HepG2 (cell line): ENCODE results near the gene NDE1. TPM values are rescaled to one million over a fixed set of nuclear protein-coding genes. Genes with fewer than 3 reads are reported as not detected.

Experiments used
- ATAC-seq: fragments of 200-7000 bp; cut with Tn5 transposase; 3 replicates; pipeline ENCODE4 v1.9.1; 2020; ENCODE audit warnings: mild to moderate bottlenecking, moderate library complexity
- BruUV-seq: library from RNA; stranded (reverse); fragments of 400-500 nt; replicated peaks from 2 replicates; lab custom pipeline; 2021; lab: Mats Ljungman, UMichigan
- CTCF ChIA-PET: fragments of 300-600 bp; formaldehyde crosslinking; extraction: SDS; loops from one replicate; lab custom pipeline; 2021; ENCODE audit warnings: low total read pairs, inconsistent platforms, low intra/inter-chr PET ratio; lab: Yijun Ruan, JAX
- POLR2A ChIA-PET: fragments of 350-600 bp; sonication (Branson Sonifier 250); formaldehyde crosslinking; loops from one replicate; lab custom pipeline; 2020; ENCODE audit warnings: antibody characterized with exemption, inconsistent platforms; lab: Yijun Ruan, JAX
- DNase-seq: peaks from one replicate; pipeline ENCODE4 v3.0.0-alpha.2; 2015; ENCODE audit warnings: low spot score
- FAIRE-seq: peaks from 3 replicates; lab custom pipeline; 2011; peaks lifted over from hg19 to GRCh38; lab: Jason Lieb, UNC
- H2AFZ ChIP-seq: one replicate; pipeline ENCODE4 v1.6.1; 2011; ENCODE audit warnings: low read length, inconsistent platforms
- H3K27ac ChIP-seq: fragments of 300-600 bp; 3 replicates; pipeline ENCODE4 v1.8.0; 2011; ENCODE audit warnings: mixed run types, mild to moderate bottlenecking, mixed read lengths, low read length, inconsistent platforms; ENCODE audit not compliant: insufficient read depth; ENCODE audit errors: extremely low read length
- H3K27me3 ChIP-seq, 2 experiments: fragments of 200-600 bp in 1 of 2; 2 replicates in 1 of 2; 3 replicates in 1 of 2; pipeline versions ENCODE4 v1.6.0 to v1.8.0; 2011; ENCODE audit warnings: low read length in 2 of 2, mild to moderate bottlenecking in 2 of 2, moderate library complexity in 2 of 2, inconsistent platforms in 1 of 2; ENCODE audit not compliant: insufficient read depth in 2 of 2, control insufficient read depth in 1 of 2
- H3K36me3 ChIP-seq, 2 experiments: fragments of 200-600 bp in 1 of 2; replicated peaks in 1 of 2; 2 replicates in 1 of 2; 3 replicates in 1 of 2; pipeline versions ENCODE4 v1.5.1 to v1.8.0; 2011; ENCODE audit warnings: low read length in 2 of 2, inconsistent platforms in 1 of 2; ENCODE audit not compliant: insufficient read depth in 2 of 2, control insufficient read depth in 1 of 2
- H3K4me1 ChIP-seq: 2 replicates; pipeline ENCODE4 v1.5.1; 2012; ENCODE audit warnings: low read length, inconsistent platforms; ENCODE audit not compliant: insufficient read depth
- H3K4me2 ChIP-seq: 2 replicates; pipeline ENCODE4 v1.6.0; 2011; ENCODE audit warnings: low read depth, low read length, inconsistent platforms
- H3K4me3 ChIP-seq, 3 experiments: fragments of 200-600 bp in 1 of 3; sonication (generic), shearing (Covaris generic) in 1 of 3; replicated peaks in 1 of 3; 2 replicates each; pipeline ENCODE4 v1.5.1; 2011 to 2016; ENCODE audit warnings: low read length in 3 of 3, inconsistent platforms in 2 of 3, low read depth in 2 of 3, mild to moderate bottlenecking in 2 of 3, control low read depth in 1 of 3, mixed read lengths in 1 of 3; ENCODE audit not compliant: insufficient read depth in 1 of 3
- H3K79me2 ChIP-seq: one replicate; pipeline ENCODE4 v1.6.1; 2011; ENCODE audit warnings: low read length, inconsistent platforms; ENCODE audit not compliant: insufficient read depth
- H3K9ac ChIP-seq: 2 replicates; pipeline ENCODE4 v1.6.0; 2011; ENCODE audit warnings: mild to moderate bottlenecking, low read depth, low read length, inconsistent platforms; ENCODE audit not compliant: insufficient read depth
- H3K9me3 ChIP-seq: 2 replicates; pipeline ENCODE4 v1.5.1; 2012; ENCODE audit warnings: mild to moderate bottlenecking, low read length
- H4K20me1 ChIP-seq: 2 replicates; pipeline ENCODE4 v1.6.0; 2011; ENCODE audit warnings: inconsistent platforms, mild to moderate bottlenecking, low read length, moderate library complexity; ENCODE audit not compliant: insufficient read depth
- ATAD3A ChIP-seq: sonication (generic); formaldehyde crosslinking; IDR thresholded peaks from 2 replicates; pipeline ENCODE4 v1.4.0; 2020; ENCODE audit warnings: missing genetic modification reagents
- ATF3 ChIP-seq: sonication (generic); formaldehyde crosslinking; IDR thresholded peaks from 2 replicates; pipeline ENCODE4 v1.4.0; 2020; ENCODE audit warnings: missing genetic modification reagents
- ATF7 ChIP-seq, 2 experiments: fragments of 450-650 bp in 1 of 2; sonication (generic) in 1 of 2; formaldehyde crosslinking in 1 of 2; IDR thresholded peaks; 2 replicates each; pipeline versions ENCODE4 v1.4.0 to v1.6.1; 2016 to 2020; ENCODE audit warnings: antibody characterized with exemption in 1 of 2, mild to moderate bottlenecking in 1 of 2, missing genetic modification reagents in 1 of 2
- CEBPB ChIP-seq: IDR thresholded peaks from 2 replicates; pipeline ENCODE4 v1.6.1; 2011; ENCODE audit warnings: low read depth, low read length, improper control_type of control experiment, borderline replicate concordance
- CEBPG ChIP-seq: IDR thresholded peaks from 2 replicates; pipeline ENCODE4 v1.6.1; 2016
- HNF1B ChIP-seq: sonication (generic); formaldehyde crosslinking; IDR thresholded peaks from 2 replicates; pipeline ENCODE4 v1.5.1; 2020; ENCODE audit warnings: mild to moderate bottlenecking, moderate library complexity, missing genetic modification reagents
- NFIB ChIP-seq: sonication (generic); formaldehyde crosslinking; IDR thresholded peaks from 2 replicates; pipeline ENCODE4 v1.9.0; 2021; ENCODE audit warnings: missing genetic modification reagents, mild to moderate bottlenecking, borderline replicate concordance
- ZNF121 ChIP-seq: sonication (generic); formaldehyde crosslinking; IDR thresholded peaks from 2 replicates; pipeline ENCODE4 v1.5.0; 2020; ENCODE audit warnings: mild to moderate bottlenecking, missing genetic modification reagents
- WGBS: methylation state at CpG from one replicate; pipeline ENCODE4 v1.1.6; 2017; ENCODE audit warnings: low lambda C conversion rate; 5-methylcytosine and 5-hydroxymethylcytosine counted together
- in situ Hi-C: cut with HindIII; loops from 2 replicates; pipeline ENCODE4 v1.10.0; 2017; ENCODE audit warnings: low pct_unique_long_range_greater_than_20kb; ENCODE audit not compliant: extremely low pct_ligation_motif_present
- intact Hi-C: fragments of 100-400 bp; cut with micrococcal nuclease; formaldehyde crosslinking; loops from one replicate; pipeline ENCODE4 v1.10.0; 2022; ENCODE audit not compliant: unreplicated experiment
- polyA plus RNA-seq, 8 experiments: library from polyadenylated mRNA; depleted of rRNA in 3 of 8; stranded (reverse) in 7 of 8; unstranded in 1 of 8; fragments of >200 nt; fragmentation: Illumina TruSeq in 4 of 8; extraction: Trizol in 4 of 8; gene quantifications; 2 replicates each; pipeline versions ENCODE4 v1.2.1 to v1.2.3, GENCODE V29; 2011 to 2016; ENCODE audit warnings: low read depth in 4 of 8, missing spikeins in 1 of 8, mixed read lengths in 1 of 8; ENCODE audit not compliant: insufficient read depth in 1 of 8
- total RNA-seq, 5 experiments: library from RNA; depleted of rRNA; stranded (reverse); fragments of >200 nt; fragmentation: Illumina TruSeq; extraction: Trizol; gene quantifications; 2 replicates each; pipeline ENCODE4 v1.2.3, GENCODE V29; 2016; ENCODE audit warnings: low read depth in 1 of 5

The NDE1 gene
- total and polyA plus RNA-seq, 2 of the 13 experiments (the other 11 are each of a cell fraction or from before 2014, with no cell fraction given) = 40.9 to 72.5 TPM

- no TSS peak for BruUV-seq
These were observed 24.5 kb downstream of the NDE1 start for GRCh38 chr16:15674571-15674970.

More at GRCh38 chr16:15674571-15674970, 24.5 kb downstream of the NDE1 start:
- WGBS = 98% methylated on average over 7 of the region's 7 CpGs
- intact Hi-C loops = no loop called here
- ChIA-PET POLR2A (interaction anchor here (2.1 kb wide), 1 partner anchor 98 kb away, joined by 8 read pairs; no protein-coding TSS in a partner anchor), CTCF (no interaction called here)
- Histone ChIP-seq H4K20me1 (no peaks in the 10 kb centered on the region), H3K79me2 (peaks cover 17% of the 10 kb centered on the region), H2AFZ (no peak overlapping the region), H3K4me2 (no peak overlapping the region), H3K36me3 (peaks cover 49 to 60% of the 10 kb centered on the region in 2 experiments), H3K9me3 (no peaks in the 10 kb centered on the region), H3K9ac (no peak overlapping the region), H3K4me1 (peaks cover 45% of the 10 kb centered on the region), H3K27ac (no peak overlapping the region), H3K27me3 (no peaks in the 10 kb centered on the region), H3K4me3 (no peak overlapping the region)
- no peak for FAIRE-seq
- DNase-seq = no peak
- peak; percentile 71 for TF ChIP-seq CEBPB
- TF ChIP-seq ZNF121 = peak; percentile 88
- TF ChIP-seq CEBPG (CRISPR knock-in tag) = peak; percentile 68
- TF ChIP-seq ATAD3A = no peak
- 0 out of 2 replicates have a peak, but pooled peaks have one; percentile 28 for TF ChIP-seq ATF3 (CRISPR knock-in tag)
- TF ChIP-seq NFIB (CRISPR knock-in tag) = no peak
- 0 out of 2 replicates have a peak, but pooled peaks have one; percentile 31 for TF ChIP-seq HNF1B (CRISPR knock-in tag)
- TF ChIP-seq ATF7 (IDR thresholded peaks at IDR 0.05) = peak; percentile 36; the same call in 1 of the 2 replicates
- no peak for TF ChIP-seq ATF7 (CRISPR knock-in tag; IDR thresholded peaks at IDR 0.05)
- in situ Hi-C loops = no loop called here
- ATAC-seq = no peak
